ENCODE measurements around the gene HPS5.

Gene HPS5

GRCh38 chr11:18322818-18323570, 1.1 kb upstream of the HPS5 start:
- in situ Hi-C loops (cut with MboI; ENCODE audit: low sequenced_read_pairs): no loop called here

- in situ Hi-C loops (cut with MboI; ENCODE audit: low sequenced_read_pairs): no loop called here
Observed at GRCh38 chr11:18321578-18321968, 367 bp downstream of the HPS5 start.

GRCh38 chr11:18320617-18321016, 1.3 kb downstream of the HPS5 start:
- in situ Hi-C loops (cut with MboI; ENCODE audit: low sequenced_read_pairs): no loop called here

- in situ Hi-C loops (cut with MboI; ENCODE audit: low sequenced_read_pairs): no loop called here
Observed at GRCh38 chr11:18319914-18320313, 2.0 kb downstream of the HPS5 start.

GRCh38 chr11:18317551-18317950, 4.4 kb downstream of the HPS5 start:
- in situ Hi-C loops (cut with MboI; ENCODE audit: low sequenced_read_pairs): no loop called here

GRCh38 chr11:18315893-18316292, 6.0 kb downstream of the HPS5 start:
- in situ Hi-C loops (cut with MboI; ENCODE audit: low sequenced_read_pairs): no loop called here

- in situ Hi-C loops (cut with MboI; ENCODE audit: low sequenced_read_pairs): no loop called here
Observed at GRCh38 chr11:18314784-18315523, 7.0 kb downstream of the HPS5 start.

- in situ Hi-C loops (cut with MboI; ENCODE audit: low sequenced_read_pairs): no loop called here
Observed at GRCh38 chr11:18313965-18314763, 7.8 kb downstream of the HPS5 start.

GRCh38 chr11:18312663-18313420, 9.1 kb downstream of the HPS5 start:
- in situ Hi-C loops (cut with MboI; ENCODE audit: low sequenced_read_pairs): no loop called here

- in situ Hi-C loops (cut with MboI; ENCODE audit: low sequenced_read_pairs): no loop called here
Observed at GRCh38 chr11:18312012-18312411, 9.9 kb downstream of the HPS5 start.

GRCh38 chr11:18310800-18311340, 11.1 kb downstream of the HPS5 start:
- in situ Hi-C loops (cut with MboI; ENCODE audit: low sequenced_read_pairs): no loop called here

GRCh38 chr11:18309691-18310090, 12.2 kb downstream of the HPS5 start:
- in situ Hi-C loops (cut with MboI; ENCODE audit: low sequenced_read_pairs): no loop called here

- in situ Hi-C loops (cut with MboI; ENCODE audit: low sequenced_read_pairs): no loop called here
Observed at GRCh38 chr11:18308242-18308641, 13.7 kb downstream of the HPS5 start.

- in situ Hi-C loops (cut with MboI; ENCODE audit: low sequenced_read_pairs): no loop called here
Observed at GRCh38 chr11:18307461-18308139, 14.3 kb downstream of the HPS5 start.

GRCh38 chr11:18304745-18305144, 17.2 kb downstream of the HPS5 start:
- in situ Hi-C loops (cut with MboI; ENCODE audit: low sequenced_read_pairs): no loop called here

- in situ Hi-C loops (cut with MboI; ENCODE audit: low sequenced_read_pairs): no loop called here
Observed at GRCh38 chr11:18299721-18300120, 22.2 kb downstream of the HPS5 start.

GRCh38 chr11:18295316-18295715, 26.6 kb downstream of the HPS5 start:
- in situ Hi-C loops (cut with MboI; ENCODE audit: low sequenced_read_pairs): no loop called here

- in situ Hi-C loops (cut with MboI; ENCODE audit: low sequenced_read_pairs): no loop called here
Observed at GRCh38 chr11:18294862-18295261, 27.1 kb downstream of the HPS5 start.

- in situ Hi-C loops (cut with MboI; ENCODE audit: low sequenced_read_pairs): no loop called here
Observed at GRCh38 chr11:18288911-18289310, 33.0 kb downstream of the HPS5 start.

GRCh38 chr11:18285841-18286240, 36.1 kb downstream of the HPS5 start:
- in situ Hi-C loops (cut with MboI; ENCODE audit: low sequenced_read_pairs): no loop called here

Data from hTERT RPE-1 (cell line).